ENCODE results near the gene LASP1. TPM values are rescaled to one million over a fixed set of nuclear protein-coding genes. Genes with fewer than 3 reads are reported as not detected.
"Not testable (repeated sequence)": the region's sequence is repeated elsewhere in the genome, so short reads cannot be mapped to it uniquely, and the experiment has no call there.

Gene LASP1
- total RNA-seq, 2 donors from 2014 or later = 160 to 172 TPM

GRCh38 chr17:38855101-38855714 is 14.7 kb upstream of the LASP1 start:
- not testable (repeated sequence) for ATAC-seq (replicated peaks in 1 of 2); H3K27ac Mint-ChIP-seq; H3K9me3 Mint-ChIP-seq

GRCh38 chr17:38857271-38857670 is 12.6 kb upstream of the LASP1 start:
- ATAC-seq (replicated peaks in 1 of 2) (no peak), DNase-seq (no peak)
- H3K4me3 Mint-ChIP-seq = no peak overlapping the region
- no peaks in the 10 kb centered on the region for H3K27me3 Mint-ChIP-seq (ENCODE audit: low read depth)
- H3K4me1 Mint-ChIP-seq (ENCODE audit: low read depth) = peaks cover 26% of the 10 kb centered on the region
- H3K27ac Mint-ChIP-seq = no peak overlapping the region
- H3K36me3 Mint-ChIP-seq (ENCODE audit: insufficient read depth in 2 of 2) = peaks cover 15% of the 10 kb centered on the region in 2 donors
- H3K9me3 Mint-ChIP-seq = peaks cover 0 to 1% of the 10 kb centered on the region in 2 donors

More at GRCh38 chr17:38855101-38855714, 14.7 kb upstream of the LASP1 start:
- Mint-ChIP-seq H3K4me1 (ENCODE audit: low read depth) (peaks cover 47% of the 10 kb centered on the region), H3K4me3 (peak overlapping the region; percentile 2 to 6), H3K36me3 (ENCODE audit: insufficient read depth in 2 of 2) (peaks cover 27 to 35% of the 10 kb centered on the region in 2 donors)
- H3K27me3 Mint-ChIP-seq (ENCODE audit: low read depth); DNase-seq: not testable (repeated sequence)

GRCh38 chr17:38861399-38861843 is 8.4 kb upstream of the LASP1 start:
- Mint-ChIP-seq H3K9me3 (peaks cover 0 to 1% of the 10 kb centered on the region in 2 donors), H3K36me3 (ENCODE audit: insufficient read depth in 2 of 2) (no peaks in the 10 kb centered on the region), H3K27me3 (ENCODE audit: low read depth) (no peaks in the 10 kb centered on the region), H3K4me3 (peak overlapping the region in 1 of 2 donors; percentile 27), H3K4me1 (ENCODE audit: low read depth) (peaks cover 5% of the 10 kb centered on the region), H3K27ac (peak overlapping the region; percentile 80)
- DNase-seq (peak; percentile 33 to 35), ATAC-seq (replicated peaks in 1 of 2) (peak; percentile 84 to 91)

DNA sequence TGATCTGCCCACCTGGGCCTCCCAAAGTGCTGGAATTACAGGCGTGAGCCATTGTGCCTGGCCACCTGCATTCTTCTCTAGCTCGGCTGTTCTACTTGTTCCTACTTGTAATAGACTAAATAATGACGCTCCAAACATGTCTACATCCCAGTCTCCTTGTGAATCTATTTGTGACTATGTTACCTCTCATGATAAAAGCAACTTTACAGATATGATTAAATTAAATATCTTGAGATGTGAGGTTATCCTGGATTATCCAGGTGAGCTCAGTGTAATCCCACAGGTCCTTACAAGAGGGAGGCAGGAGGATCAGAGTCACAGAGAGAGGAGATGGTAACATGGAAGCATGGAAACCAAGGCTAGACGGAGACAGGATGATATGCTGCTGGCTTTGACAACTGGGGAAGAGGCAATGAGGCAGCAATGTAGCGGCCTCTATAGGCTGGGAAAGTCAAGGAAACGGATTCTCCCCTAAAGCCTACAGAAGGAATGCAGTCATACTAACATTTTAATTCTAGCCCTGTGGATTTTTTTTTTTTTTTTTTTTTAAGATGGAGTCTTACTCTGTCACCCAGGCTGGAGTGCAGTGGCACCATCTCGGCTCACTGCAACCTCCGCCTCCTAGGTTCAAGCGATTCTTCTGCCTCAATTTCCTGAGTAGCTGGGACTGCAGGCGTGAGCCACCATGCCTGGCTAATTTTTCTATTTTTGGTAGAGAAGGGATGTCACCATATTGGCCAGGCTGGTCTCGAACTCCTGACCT is 5.0 kb upstream of the LASP1 start:
- Mint-ChIP-seq H3K27me3 (ENCODE audit: low read depth) (no peaks in the 10 kb centered on the region), H3K4me1 (ENCODE audit: low read depth) (peaks cover 26% of the 10 kb centered on the region), H3K27ac (no peak overlapping the region), H3K9me3 (no peaks in the 10 kb centered on the region), H3K4me3 (no peak overlapping the region), H3K36me3 (ENCODE audit: insufficient read depth in 2 of 2) (peaks cover 2% of the 10 kb centered on the region in 2 donors)
- DNase-seq (no peak), ATAC-seq (replicated peaks in 1 of 2) (no peak)

DNA sequence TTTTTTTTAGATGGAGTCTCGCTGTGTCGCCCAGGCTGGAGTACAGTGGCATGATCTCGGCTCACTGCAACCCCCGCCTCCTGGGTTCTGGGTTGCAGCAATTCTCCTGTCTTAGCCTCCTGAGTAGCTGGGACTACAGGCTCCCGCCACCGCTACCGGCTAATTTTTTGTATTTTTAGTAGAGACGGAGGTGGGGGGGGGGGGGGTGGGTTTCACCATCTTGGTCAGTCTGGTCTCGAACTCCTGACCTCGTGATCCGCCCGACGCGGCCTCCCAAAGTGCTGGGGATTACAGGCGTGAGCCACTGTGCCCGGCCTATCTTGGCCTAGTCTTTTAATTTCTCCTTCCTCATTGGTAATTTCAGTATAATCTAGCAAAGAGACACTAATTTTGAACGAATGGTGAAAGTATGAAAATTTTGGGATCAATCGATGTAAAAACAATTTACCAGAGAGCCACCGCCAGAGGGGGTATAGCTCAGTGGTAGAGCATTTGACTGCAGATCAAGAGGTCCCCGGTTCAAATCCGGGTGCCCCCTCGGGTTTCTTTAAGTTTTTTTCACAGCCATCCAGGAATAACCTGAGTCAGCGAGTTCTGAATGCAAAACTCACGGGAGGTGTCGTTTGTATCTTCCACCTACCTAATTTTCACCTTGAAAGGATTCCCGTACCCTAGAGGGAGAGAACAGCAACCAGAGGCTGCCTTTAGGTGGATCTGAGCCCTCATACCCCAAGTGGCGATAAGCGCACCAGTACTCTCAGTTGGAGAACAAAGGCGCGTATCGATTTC is 2.5 kb upstream of the LASP1 start:
- H3K9me3 Mint-ChIP-seq = no peaks in the 10 kb centered on the region
- no peak for ATAC-seq (replicated peaks in 1 of 2)
- H3K4me1 Mint-ChIP-seq (ENCODE audit: low read depth) = peaks cover 38% of the 10 kb centered on the region
- DNase-seq = peak; percentile 73 to 77
- H3K27me3 Mint-ChIP-seq (ENCODE audit: low read depth) = no peaks in the 10 kb centered on the region
- H3K27ac Mint-ChIP-seq = peak overlapping the region; percentile 100
- peak overlapping the region; percentile 94 to 97 for H3K4me3 Mint-ChIP-seq
- peaks cover 5 to 10% of the 10 kb centered on the region in 2 donors for H3K36me3 Mint-ChIP-seq (ENCODE audit: insufficient read depth in 2 of 2)

GRCh38 chr17:38867968-38868816 is 1.7 kb upstream of the LASP1 start:
- peak overlapping the region; percentile 94 to 97 for H3K4me3 Mint-ChIP-seq
- DNase-seq = peak in 1 of 2 donors; percentile 27

DNA sequence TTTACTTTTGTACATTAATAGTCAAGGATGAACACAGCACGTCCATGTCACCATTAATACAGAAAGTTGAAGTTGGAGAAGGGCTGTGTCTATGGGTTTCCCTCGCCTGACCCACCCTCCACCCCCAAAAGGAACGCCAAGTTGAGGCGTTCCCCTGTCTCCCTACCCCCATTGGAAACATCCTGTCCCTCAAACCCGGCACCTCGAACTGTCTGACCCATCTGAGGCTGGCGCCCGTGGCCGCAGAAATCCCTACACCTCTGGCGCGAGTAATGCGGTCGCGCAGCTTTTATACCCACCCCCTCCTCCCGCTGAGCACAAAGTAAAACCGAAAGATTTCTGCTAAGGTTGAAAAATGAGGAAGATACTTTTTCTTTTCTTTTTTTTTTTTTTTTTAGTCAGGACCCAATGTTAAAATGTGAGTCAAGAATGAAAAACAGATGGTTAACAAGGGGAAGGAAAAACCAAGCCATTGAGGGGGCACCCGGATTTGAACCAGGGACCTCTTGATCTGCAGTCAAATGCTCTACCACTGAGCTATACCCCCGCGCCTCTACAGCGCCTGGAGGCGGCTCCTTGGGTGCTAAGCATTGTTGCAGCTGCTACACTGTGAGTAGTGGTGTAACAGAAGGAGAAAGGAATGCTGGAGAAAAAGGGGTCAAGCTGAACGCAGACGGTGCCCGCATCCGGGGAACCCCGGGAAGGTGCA is 887 bp upstream of the LASP1 start:
- Mint-ChIP-seq H3K27ac (peak overlapping the region; percentile 100), H3K36me3 (ENCODE audit: insufficient read depth in 2 of 2) (peaks cover 5 to 10% of the 10 kb centered on the region in 2 donors), H3K4me1 (ENCODE audit: low read depth) (peaks cover 54% of the 10 kb centered on the region), H3K4me3 (peak overlapping the region; percentile 94 to 97), H3K27me3 (ENCODE audit: low read depth) (no peaks in the 10 kb centered on the region), H3K9me3 (no peaks in the 10 kb centered on the region)
- ATAC-seq (replicated peaks in 1 of 2) (peak; percentile 61 to 66), DNase-seq (peak; percentile 90 to 95)

More at GRCh38 chr17:38867968-38868816, 1.7 kb upstream of the LASP1 start:
- Mint-ChIP-seq H3K27me3 (ENCODE audit: low read depth) (no peaks in the 10 kb centered on the region), H3K36me3 (ENCODE audit: insufficient read depth in 2 of 2) (peaks cover 5 to 10% of the 10 kb centered on the region in 2 donors), H3K4me1 (ENCODE audit: low read depth) (peaks cover 46% of the 10 kb centered on the region), H3K9me3 (no peaks in the 10 kb centered on the region), H3K27ac (peak overlapping the region; percentile 100)
- ATAC-seq (replicated peaks in 1 of 2) = no peak

GRCh38 chr17:38870259-38871165 is 654 bp downstream of the LASP1 start:
- ATAC-seq (replicated peaks in 1 of 2) (peak; percentile 47 to 52), DNase-seq (peak; percentile 81 to 85)
- Mint-ChIP-seq H3K36me3 (ENCODE audit: insufficient read depth in 2 of 2) (peaks cover 5 to 10% of the 10 kb centered on the region in 2 donors), H3K27me3 (ENCODE audit: low read depth) (no peaks in the 10 kb centered on the region), H3K4me3 (peak overlapping the region; percentile 94 to 100), H3K27ac (peak overlapping the region; percentile 97), H3K9me3 (no peaks in the 10 kb centered on the region), H3K4me1 (ENCODE audit: low read depth) (peaks cover 69% of the 10 kb centered on the region)

- DNase-seq = peak; percentile 82 to 87
- Mint-ChIP-seq H3K27ac (peak overlapping the region; percentile 86), H3K36me3 (ENCODE audit: insufficient read depth in 2 of 2) (peaks cover 5 to 11% of the 10 kb centered on the region in 2 donors), H3K9me3 (no peaks in the 10 kb centered on the region), H3K4me3 (peak overlapping the region; percentile 94 to 100), H3K27me3 (ENCODE audit: low read depth) (no peaks in the 10 kb centered on the region), H3K4me1 (ENCODE audit: low read depth) (peaks cover 74% of the 10 kb centered on the region)
- ATAC-seq (replicated peaks in 1 of 2) = peak; percentile 22 to 36
Observed at GRCh38 chr17:38871247-38872015, 1.6 kb downstream of the LASP1 start.

DNA sequence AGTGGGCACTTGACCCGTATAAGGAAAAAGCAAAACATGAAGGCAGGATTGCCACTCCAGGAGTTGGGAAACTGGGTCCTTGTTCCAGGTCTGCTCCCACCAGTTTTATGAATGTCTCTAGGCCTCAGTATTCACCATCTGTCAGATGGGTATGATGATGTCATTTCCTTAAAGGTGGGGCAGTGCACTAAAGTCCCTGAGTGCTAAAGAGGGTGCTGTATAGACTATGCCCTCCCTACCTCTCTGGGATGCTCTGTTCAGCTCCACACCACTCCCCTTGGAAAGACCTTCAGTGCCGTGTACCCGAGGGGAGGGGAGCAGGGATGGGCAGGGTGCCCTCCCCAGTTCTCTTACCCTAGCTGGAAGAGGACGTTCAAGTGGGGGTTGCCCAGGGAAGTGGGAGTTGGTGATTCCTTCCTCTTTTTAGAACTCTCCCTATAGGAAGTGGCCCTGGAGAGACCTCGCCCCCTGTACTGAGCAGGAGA is 2.2 kb downstream of the LASP1 start:
- peaks cover 5 to 13% of the 10 kb centered on the region in 2 donors for H3K36me3 Mint-ChIP-seq (ENCODE audit: insufficient read depth in 2 of 2)
- peaks cover 80% of the 10 kb centered on the region for H3K4me1 Mint-ChIP-seq (ENCODE audit: low read depth)
- DNase-seq = no peak
- H3K27ac Mint-ChIP-seq = peak overlapping the region; percentile 88
- H3K4me3 Mint-ChIP-seq = peak overlapping the region; percentile 94 to 100
- H3K9me3 Mint-ChIP-seq = no peaks in the 10 kb centered on the region
- no peaks in the 10 kb centered on the region for H3K27me3 Mint-ChIP-seq (ENCODE audit: low read depth)
- no peak for ATAC-seq (replicated peaks in 1 of 2)
